IPS-NIHi11 (cell line): ENCODE data around the gene WDFY4.

ENCODE experiments used
- DNase-seq: peaks from one replicate; pipeline ENCODE4 v3.0.0; 2012; ENCODE audit warnings: mixed read lengths, low spot score

Gene WDFY4

DNA sequence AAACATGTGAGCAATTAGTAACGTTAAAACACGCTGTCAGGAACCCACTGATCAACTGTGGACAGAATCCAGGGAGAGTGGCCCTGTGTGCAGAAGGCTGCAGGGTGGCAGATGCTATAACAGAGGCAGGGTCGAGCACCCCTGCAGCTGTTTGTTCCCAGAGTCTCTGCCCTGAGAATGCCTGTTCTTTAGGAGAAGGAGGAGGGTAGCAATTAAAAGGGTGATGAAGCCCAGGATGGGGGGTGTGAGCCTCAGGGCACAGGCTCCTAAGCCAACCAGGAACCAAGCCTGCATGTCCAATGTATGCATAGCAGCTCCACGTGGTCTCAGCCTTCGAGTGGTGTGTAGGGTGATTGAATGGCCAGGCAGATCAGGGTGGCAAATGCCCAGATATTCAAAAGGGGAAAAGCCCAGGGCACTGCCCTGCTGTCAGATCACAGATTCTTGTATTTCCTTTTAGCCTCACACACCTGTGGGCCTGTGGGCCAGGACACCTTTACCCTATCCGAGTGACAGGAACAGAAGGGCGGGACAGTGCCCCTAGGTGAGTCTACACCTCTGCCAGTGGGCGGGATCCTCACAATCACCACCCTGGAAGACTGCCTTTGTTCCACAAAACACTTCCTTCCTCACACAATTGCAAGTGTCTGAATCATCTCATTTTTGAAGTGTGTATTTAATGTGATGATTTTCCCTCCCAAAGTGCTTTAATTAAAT is 7.3 kb downstream of the WDFY4 start:
- no peak for DNase-seq

DNA sequence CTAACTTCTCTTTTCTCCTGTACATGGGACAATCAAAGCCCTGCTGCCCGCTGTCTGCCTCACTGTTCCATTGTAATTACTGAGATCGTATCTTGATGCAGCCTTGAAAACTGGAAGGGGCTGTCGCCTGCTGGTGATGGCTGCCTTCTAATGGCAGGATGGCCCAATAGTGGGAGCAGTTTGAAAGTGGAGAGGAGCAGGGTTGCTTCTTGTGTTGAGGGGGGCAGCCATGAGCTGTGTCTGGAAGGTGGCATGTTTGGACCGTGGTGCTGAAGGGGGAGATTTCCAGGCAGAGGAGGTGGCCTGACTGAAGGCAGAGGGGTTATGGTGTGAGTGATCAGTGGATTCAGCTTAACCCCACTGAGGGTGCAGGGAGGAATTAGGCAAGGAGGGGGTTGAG is 8.1 kb downstream of the WDFY4 start:
- DNase-seq: no peak

DNA sequence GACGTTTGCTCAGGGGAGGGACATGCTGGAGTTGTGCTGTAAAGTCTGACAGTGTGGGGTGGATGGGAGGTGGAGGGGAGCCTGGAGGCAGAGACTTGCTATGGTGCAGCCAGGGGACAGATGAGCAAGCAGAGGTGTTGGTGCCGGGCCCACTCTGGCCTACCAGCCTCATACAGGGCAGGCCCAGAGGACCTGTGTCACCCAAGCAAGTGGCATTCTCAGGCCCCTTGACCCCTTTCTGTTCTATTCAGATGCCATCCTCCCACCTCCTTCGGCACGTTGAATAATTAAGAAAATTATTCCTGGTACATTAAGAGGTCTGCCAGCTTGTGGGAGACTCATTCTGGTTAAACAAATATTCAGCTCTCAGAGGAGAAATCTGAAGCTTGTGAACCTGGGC is 8.5 kb downstream of the WDFY4 start:
- no peak for DNase-seq

DNA sequence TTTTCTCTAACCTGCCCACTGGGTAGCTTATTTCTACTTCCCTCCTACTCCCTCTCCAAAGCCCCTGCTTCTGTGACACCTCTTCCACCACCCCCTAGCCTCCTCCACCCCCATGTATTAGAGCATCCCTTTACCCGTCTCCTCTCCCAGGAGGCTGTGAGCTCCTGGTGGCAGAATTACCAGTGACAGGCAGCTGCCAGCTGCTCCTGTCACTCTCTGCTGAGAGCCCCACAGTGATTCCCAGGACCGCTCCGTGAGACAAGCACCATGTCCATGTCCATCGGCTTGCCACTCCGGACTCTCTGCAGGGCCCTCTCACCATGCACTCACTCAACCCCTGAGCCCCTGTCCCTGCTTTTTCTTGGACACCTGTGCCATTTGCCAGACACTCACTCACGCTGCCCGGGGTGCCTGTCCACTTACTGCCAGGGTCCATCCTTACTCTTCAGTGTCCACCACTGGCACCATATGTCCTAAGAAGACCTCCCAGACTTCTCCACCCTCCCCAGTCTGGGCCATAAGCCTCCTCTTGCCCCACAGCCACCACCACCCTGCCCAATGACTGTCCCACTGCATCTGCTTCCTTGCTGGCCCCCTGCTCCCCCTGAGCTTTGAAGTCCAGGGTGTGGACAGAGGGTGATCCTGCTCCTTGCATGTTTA is 9.8 kb downstream of the WDFY4 start:
- no peak for DNase-seq

DNA sequence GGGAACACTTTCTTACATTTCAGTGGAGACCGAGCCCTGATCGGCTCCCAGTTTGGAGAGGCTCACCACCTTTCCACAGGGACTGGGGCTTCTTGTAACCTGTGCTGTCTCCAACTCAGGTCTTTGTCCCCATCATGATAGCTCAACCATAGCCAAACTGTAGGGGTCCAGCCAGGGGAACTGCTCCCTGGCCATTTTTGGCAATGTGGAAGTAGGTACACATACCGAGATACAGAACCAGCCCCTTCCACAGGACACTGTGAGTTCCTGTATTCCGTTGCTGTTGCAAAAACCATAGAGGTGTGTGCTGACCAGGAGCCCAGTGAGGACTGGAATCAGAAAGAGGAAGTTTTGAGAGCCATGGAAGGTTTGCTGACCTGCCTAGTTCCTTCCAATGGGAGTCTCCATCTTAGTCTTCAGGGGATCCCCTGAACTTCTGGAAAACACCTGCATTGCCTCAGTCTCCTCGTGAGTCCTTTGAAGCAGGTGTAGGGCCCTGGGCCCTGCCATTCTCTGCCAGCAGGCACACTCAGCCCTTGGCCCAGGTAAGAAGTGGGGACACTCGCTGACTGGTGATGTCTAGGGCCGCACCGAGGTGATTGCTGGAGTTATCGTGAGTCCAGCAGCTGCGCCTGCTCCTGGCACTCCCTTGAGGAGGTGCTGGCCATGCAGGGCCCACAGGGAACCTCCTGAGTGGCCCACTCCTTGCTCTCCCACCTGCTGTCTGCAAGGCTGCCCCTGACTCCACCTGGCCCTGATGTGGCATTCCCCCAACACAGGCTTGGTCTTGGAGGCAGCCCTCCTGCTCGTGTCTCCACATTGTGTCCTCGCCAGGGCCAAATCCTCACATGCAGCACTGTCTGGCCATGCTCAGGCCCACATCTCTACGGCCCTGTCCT is 11.2 kb downstream of the WDFY4 start:
- DNase-seq: no peak

DNA sequence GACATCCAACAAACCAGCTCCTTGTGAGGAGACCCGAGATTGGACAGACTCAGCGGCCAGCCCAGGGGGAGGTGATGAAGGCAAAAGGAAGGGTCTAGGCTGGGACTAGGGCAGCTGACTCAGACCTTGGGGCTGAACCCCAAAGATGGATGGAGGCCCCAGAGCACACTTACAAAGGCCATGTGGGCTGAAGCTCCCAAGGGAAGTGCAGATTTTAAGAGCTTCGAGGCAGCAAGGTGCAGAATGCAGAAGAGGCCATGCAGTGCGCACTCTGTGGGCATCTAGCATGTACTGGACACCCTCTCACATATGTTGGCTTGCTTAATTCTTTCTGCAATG is 11.8 kb downstream of the WDFY4 start:
- no peak for DNase-seq

DNA sequence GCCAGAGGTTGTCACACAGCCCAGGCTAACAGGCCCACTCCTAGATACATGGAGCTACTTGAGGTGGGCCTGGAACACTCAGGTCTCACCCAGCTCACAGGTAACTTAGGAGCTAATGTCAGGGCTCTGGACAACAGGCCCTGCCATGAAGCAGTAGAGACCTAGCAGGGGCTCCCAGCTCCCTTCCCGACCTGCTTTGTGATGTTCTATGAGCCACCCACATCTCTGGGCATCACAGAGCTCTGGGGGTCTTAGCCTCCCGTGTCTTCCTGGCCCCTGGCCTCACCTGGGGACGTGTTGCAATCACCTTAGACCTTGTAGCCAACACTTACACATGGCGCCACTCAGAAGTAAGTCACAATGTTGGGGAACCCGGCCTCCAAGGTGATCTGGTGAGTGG is 12.4 kb downstream of the WDFY4 start:
- no peak for DNase-seq

DNA sequence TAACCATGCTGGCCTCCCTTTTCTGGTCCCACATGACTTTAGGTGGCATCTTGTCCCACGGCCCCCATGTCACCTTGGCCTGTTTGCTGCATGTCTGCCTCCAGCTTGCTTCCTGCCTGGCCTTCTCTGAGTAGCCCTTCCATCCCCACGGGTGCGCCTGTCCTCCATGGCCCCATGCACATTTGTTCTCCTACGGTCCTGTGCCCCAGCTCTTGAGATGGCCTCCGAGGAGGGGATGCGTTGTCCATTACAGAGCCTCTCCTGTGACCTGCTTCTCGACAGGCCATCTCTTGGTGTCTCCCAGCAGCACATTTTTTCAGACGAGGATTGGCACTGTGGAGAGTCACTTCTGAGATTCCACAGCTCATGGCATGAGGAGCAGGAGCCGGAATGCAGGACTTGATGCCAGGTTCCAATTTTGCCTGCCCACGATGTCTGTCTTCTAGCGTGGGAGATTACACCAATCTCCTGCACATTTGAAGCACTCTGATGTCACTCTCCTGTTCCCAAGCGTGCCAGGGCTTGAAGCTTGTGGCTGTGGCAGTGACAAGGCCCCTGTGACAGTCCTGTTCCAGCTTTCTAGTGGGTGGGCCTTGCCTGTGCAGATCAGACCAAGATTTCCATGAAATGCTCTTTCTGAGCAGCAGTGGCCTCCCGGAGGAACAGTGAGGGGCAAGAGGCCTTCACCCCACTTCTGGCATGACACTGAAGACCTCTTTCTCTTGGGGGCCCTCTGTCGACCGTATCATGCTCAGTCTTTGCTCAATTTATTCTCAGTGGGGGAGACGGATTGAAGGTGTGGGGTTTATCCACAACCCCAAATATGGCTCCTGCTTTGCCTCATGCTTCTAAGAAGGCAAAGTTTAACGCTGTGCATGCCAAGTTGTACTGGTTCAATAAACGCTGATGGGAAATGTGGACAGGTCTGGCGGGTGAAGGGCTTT is 13.4 kb downstream of the WDFY4 start:
- DNase-seq: no peak

DNA sequence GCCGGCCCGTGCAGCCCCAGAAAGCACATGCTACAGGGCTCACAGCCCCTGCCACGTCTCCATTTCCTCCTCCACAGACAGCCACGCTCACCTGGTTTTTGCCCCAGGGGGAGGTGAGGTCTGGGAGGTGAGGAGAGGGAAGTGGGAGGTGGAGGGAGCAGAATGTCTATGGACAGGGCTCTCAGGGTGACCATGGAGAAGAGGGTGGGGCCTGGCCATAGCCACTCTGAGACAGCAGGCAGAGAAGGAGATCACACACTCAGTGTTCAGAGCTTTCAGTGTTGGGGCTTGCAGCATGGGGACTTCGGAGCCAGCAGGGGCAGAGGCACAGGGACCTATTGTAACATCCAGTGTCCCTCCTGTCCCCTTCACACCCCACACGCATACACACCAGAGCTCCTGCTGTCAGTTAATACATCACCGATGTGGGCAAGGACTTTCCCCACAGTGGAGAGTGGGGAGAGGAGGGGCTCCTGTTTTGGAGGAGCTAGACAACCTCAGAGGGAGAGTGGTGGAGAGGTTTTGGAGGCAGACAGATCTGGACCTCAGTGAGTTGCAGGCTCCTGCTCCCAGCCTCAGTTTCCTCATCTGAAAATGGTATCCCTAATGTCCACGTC is 14.4 kb downstream of the WDFY4 start:
- DNase-seq: no peak

DNA sequence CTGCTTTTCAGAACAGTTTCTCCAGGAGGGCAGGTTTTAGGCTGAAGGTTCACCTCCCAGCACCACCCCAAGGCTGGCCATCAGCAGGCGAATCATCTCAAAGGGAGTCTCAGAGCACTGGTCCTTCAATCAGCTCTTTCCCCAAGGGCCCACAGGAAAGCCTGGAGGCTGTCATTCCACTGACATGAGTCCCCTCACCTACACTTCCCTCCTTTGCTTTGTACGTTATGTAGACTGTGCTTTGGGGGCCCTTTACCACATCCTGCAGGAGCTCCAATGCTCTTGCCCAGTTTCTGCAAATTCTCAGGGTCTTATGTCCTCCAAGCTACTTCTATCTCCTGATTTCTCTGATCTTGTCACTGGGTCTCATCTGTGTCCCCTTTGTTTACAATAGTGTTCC is 15.4 kb downstream of the WDFY4 start:
- DNase-seq: no peak

DNA sequence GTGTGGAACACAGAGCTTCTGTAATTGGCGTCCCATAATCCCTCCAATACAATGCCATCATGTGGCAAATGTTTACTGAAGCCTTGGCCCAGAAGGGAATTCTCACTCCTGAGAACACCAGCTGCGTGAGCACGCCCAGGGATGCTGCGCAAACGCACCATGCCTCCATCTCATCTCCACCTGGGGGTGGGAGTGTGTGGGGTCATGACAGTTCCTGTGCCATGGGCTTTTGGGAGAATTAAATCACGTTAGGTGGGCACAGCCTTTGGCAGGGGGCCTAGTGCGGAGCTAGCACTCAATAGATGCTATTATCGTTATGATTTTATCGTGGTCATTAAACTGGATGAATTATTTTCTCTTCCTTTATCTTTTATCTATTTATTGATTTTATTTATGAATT is 15.8 kb downstream of the WDFY4 start:
- no peak for DNase-seq

DNA sequence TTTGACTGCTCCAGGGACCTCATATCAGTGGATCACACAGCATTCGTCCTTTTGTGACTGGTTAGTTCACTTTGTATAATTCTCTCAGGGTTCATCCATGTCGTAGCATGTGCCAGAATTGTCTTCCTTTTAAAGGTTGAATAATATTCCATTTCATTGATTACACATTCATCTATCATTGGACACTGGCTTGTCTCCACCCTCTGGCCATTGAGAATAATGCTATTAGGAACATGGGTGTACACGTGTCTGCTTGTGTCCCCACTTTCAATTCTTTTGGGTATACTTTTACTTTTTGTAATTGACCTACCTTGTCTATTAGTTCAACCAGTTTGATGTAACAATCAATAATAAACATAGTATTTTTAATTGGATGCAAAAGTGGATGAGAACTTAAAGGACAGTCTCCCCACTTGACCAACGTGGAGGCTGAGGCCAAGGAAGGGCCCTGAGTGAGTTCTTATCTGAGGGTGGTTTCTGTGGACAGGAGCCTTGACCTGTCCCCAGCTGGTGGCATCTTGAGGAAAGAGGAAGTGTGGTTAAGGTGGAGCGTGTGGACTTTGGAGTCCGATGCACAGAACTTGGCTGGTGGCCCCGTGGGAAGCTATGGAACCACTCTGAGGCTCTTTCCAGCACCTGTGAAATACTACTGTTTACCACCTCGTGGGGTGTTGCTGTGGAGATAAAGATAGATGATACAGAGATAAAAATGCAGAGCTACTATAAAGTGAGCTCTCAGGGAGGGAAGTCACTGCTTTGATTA is 16.6 kb downstream of the WDFY4 start:
- DNase-seq: no peak

DNA sequence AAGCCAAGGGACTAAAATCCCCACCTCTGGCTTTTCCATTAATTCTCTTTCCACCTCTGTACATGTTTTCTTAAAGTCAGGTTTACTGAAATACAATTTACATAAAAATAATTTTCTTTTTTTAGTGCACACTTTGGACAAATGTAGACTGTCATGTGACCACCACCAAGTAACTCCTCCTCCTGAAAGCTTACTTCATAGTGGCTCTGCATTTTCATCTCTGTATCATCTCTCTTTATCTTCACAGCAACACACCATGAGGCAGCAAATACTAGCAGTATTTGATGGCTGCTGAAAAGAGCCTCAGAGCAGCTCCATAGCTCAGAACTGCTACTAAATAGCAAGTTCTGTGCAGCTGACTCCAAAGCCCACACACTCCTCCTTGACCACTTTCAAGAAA is 17.3 kb downstream of the WDFY4 start:
- no peak for DNase-seq

DNA sequence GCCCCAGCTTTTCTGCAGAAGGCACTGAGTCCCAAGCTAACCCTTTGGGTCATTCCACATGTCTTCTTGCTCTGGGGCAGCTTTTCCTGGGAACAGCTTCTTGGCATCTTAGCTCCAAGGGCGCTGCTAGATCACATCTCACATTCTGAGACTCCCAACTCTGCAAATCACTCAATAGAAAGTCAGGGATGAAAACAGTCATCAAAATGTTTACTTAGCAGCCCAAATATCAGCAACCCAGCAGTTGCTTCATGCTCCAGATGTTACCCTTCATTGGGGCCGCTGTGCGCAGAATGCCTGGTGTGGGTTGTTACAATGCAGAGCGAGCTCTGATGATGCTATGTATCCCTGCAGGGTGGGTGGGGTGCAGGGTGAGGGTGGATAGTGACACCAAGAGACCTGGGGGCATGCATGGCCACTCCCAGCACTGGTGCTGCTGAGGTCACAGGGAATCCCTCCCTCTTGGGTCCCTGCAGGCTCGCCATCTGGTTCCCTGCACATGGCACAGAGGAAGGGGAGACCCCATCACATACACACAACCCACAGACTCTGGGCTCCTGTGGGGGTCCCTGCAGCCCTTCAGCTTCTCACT is 19.0 kb downstream of the WDFY4 start:
- DNase-seq: no peak

DNA sequence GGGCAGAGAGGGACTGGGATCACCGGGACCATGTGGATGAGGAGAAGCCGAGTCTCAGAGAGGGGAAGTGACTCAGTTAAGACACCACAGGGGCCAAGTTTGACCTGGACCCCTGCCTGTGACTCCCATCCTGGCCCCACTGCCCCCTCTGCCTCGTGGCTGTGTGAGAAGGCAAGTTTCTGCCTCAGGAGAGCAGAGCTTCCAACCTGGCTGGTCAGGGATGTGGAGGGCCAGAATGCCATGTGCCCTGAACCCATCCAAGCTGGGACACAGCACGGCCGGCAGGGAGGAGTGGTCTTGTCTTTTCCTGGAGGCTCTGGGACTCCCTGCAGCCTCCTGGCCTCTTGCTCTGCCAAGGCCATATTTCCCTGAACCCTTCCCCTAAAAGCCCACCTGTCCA is 19.5 kb downstream of the WDFY4 start:
- no peak for DNase-seq

DNA sequence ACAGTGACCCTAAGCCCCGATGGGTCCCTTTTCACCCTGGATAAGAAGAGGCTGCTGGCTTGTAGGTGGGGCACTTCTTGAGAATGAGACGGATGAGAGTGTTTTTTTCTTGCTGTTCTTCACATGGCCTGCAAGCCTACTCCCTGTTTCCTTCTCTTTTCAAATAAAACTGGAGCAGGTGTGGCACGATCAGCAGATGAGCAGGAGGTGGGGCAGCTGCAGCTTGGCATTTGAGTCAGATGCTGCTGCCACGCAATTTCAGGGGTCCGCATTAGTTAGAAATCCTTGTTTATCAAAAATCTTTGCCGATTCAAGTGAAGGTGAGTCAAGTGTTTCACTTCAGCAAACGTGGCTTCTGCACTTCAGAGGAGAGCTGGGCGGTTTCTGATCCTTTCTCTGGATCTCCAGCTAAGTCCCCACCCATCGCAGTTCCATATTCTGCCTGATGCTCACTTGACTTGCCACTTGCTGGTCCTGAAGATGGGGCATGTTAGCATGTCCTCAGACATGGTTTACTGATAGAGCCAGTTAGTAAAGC is 20.8 kb downstream of the WDFY4 start:
- DNase-seq: no peak

DNA sequence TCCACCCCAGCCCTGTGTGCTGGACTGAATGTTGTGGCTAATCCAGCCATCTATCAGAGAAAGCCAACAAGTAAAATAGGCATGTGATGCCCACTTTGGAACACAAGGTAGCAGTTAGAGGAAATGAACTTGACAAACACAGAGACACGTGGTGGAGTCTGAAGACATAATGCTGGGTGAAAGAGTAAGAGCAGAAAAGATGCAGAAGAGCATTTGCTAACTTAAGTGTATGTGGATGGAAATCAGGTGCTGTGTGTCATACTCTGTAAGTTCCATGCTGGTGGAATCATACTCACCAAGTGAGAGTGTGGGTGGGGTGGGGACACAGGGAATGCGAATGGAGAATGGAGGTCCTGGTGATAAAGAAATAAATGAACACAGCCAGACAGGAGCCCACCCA is 22.8 kb downstream of the WDFY4 start:
- no peak for DNase-seq

DNA sequence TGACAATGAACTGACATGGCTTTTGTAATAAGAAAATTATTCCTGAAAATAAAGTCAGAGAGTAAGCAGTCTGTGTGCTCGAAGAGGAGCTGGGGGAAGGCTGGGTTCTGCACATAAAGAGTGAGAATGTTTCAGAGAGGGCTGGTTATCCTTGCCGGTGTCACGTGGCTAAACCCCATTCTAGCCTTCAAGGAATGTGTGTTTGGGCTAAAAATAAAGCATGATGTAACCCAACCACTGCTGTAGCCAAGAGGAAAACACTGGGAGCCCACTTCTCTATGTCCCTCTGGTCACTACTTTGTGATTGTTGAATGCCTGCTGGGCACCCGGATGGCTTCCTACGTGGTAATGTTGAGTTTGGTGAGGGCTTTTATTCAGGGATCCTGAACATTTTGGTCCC is 23.5 kb downstream of the WDFY4 start:
- DNase-seq: peak; percentile 22

DNA sequence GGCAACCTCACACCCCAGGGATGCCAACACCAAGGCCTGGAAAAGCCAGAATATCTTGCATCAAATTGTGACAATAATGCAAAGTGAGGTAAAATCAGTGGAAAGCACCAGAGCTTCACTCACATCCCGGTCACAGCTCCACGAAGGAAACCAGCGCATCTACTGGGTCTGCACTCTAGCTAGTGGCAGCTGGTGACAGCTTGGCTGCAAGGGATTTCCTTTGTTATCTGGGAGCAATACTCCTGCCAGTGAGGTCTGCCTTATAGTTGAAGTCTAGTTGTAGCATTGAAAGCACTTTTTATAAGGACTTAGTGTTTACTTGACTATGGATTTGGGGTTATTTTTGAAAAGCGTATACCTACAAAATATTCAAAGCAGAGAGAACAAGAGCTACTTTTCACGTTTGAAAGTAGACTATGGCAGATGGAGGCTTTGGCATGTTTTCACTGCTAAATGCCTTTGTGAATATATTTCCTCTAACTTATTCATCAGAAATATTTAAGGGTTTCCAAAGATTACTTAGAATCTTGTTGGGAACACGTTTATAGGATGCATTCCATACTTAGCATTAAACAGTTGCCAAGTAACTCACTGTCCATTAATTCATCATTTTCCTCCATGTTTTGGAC is 26.1 kb downstream of the WDFY4 start:
- no peak for DNase-seq

DNA sequence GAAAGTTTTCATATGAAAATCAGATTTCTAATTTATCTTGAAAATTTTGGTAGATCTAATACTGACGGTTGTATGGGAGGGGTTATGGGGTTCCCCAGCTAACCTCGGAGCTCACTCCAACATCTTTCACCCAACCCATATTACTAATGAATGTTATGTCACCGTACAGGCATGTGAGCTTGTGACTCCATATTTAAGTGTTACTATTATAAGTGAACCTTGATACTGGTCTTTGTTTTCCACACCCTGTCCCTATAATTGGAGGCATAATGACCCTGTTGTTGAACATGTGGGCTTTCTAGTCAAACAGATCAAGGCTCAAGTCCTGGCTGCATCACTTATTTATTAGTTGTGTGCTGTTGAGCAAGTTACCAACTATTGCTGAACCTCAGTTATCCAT is 27.2 kb downstream of the WDFY4 start:
- no peak for DNase-seq
